ENCODE data around the gene IGFL2.

- TF ChIP-seq EZH2 (IDR thresholded peaks at IDR 0.05; ENCODE audit: insufficient read depth, poor library complexity, severe bottlenecking) = no peak
- TF ChIP-seq EZH2phosphoT487 (IDR thresholded peaks at IDR 0.05; ENCODE audit: insufficient read depth, low read depth) = no peak
Measured at GRCh38 chr19:46141421-46141820, 6.6 kb upstream of the IGFL2 start.
